H9 (cell line): ENCODE data around the gene FBLN2. TPM values are rescaled to one million over a fixed set of nuclear protein-coding genes. Genes with fewer than 3 reads are reported as not detected.

Experiments used
- DNase-seq: peaks from one replicate; pipeline ENCODE4 v3.0.0-alpha.2; 2017
- H2AFZ ChIP-seq: one replicate; pipeline ENCODE4 v1.6.1; 2013; ENCODE audit warnings: mild to moderate bottlenecking, low read length, control low read depth, moderate library complexity
- H2AK5ac ChIP-seq: 2 replicates; pipeline ENCODE4 v1.6.1; 2013; ENCODE audit warnings: low read length, control low read depth, mixed read lengths; ENCODE audit not compliant: insufficient read length
- H2BK120ac ChIP-seq: one replicate; pipeline ENCODE4 v1.6.1; 2013; ENCODE audit warnings: low read depth, mild to moderate bottlenecking, low read length, control low read depth, inconsistent platforms; ENCODE audit not compliant: poor library complexity, severe bottlenecking
- H2BK12ac ChIP-seq: 2 replicates; pipeline ENCODE4 v1.6.1; 2013; ENCODE audit warnings: low read length, control low read depth, mixed read lengths, low read depth; ENCODE audit not compliant: insufficient read length
- H2BK15ac ChIP-seq: 2 replicates; pipeline ENCODE4 v1.6.1; 2013; ENCODE audit warnings: low read depth, low read length, control low read depth
- H2BK20ac ChIP-seq: one replicate; pipeline ENCODE4 v1.6.1; 2013; ENCODE audit warnings: low read depth, mild to moderate bottlenecking, low read length, control low read depth, inconsistent platforms; ENCODE audit not compliant: poor library complexity, severe bottlenecking
- H2BK5ac ChIP-seq: 2 replicates; pipeline ENCODE4 v1.6.1; 2013; ENCODE audit warnings: low read length, control low read depth, mixed read lengths; ENCODE audit not compliant: insufficient read length
- H3K14ac ChIP-seq: 2 replicates; pipeline ENCODE4 v1.6.1; 2013; ENCODE audit warnings: low read length, control low read depth; ENCODE audit not compliant: insufficient read depth
- H3K18ac ChIP-seq: 2 replicates; pipeline ENCODE4 v1.6.1; 2013; ENCODE audit warnings: low read depth, mild to moderate bottlenecking, mixed read lengths, low read length, control low read depth; ENCODE audit not compliant: insufficient read length
- H3K23ac ChIP-seq: 2 replicates; pipeline ENCODE4 v1.6.1; 2013; ENCODE audit warnings: low read length, control low read depth, mixed read lengths, low read depth; ENCODE audit not compliant: insufficient read length
- H3K23me2 ChIP-seq: 2 replicates; pipeline ENCODE4 v1.6.1; 2013; ENCODE audit warnings: low read depth, mild to moderate bottlenecking, mixed read lengths, low read length, control low read depth; ENCODE audit not compliant: insufficient read length, poor library complexity, severe bottlenecking
- H3K27ac ChIP-seq: 2 replicates; pipeline ENCODE4 v1.5.1; 2013; ENCODE audit warnings: low read length, control low read depth, mixed read lengths, low read depth; ENCODE audit not compliant: insufficient read length
- H3K27me3 ChIP-seq: 2 replicates; pipeline ENCODE4 v1.6.1; 2013; ENCODE audit warnings: low read length, control low read depth, inconsistent platforms; ENCODE audit not compliant: insufficient read depth
- H3K4ac ChIP-seq: 2 replicates; pipeline ENCODE4 v1.6.1; 2013; ENCODE audit warnings: low read depth, mild to moderate bottlenecking, control low read depth, inconsistent platforms, low read length, moderate library complexity
- H3K4me1 ChIP-seq: 2 replicates; pipeline ENCODE4 v1.6.1; 2013; ENCODE audit warnings: low read length, control low read depth, inconsistent platforms; ENCODE audit not compliant: insufficient read depth
- H3K4me2 ChIP-seq: 2 replicates; pipeline ENCODE4 v1.6.1; 2013; ENCODE audit warnings: low read length, control low read depth, mixed read lengths; ENCODE audit not compliant: insufficient read length, insufficient read depth
- H3K56ac ChIP-seq: 2 replicates; pipeline ENCODE4 v1.6.1; 2013; ENCODE audit warnings: low read depth, mild to moderate bottlenecking, mixed read lengths, low read length, control low read depth; ENCODE audit not compliant: insufficient read length
- H3K79me1 ChIP-seq: 2 replicates; pipeline ENCODE4 v1.6.1; 2013; ENCODE audit warnings: low read depth, mild to moderate bottlenecking, moderate library complexity, low read length, control low read depth, inconsistent platforms; ENCODE audit not compliant: insufficient read depth, poor library complexity, severe bottlenecking
- H3K79me2 ChIP-seq: 2 replicates; pipeline ENCODE4 v1.6.1; 2013; ENCODE audit warnings: low read length, control low read depth, inconsistent platforms; ENCODE audit not compliant: insufficient read depth
- H3K9ac ChIP-seq: 2 replicates; pipeline ENCODE4 v1.6.1; 2013; ENCODE audit warnings: low read length, control low read depth, mixed read lengths; ENCODE audit not compliant: insufficient read length; ENCODE audit errors: extremely low read depth
- H3K9me3 ChIP-seq: one replicate; pipeline ENCODE4 v1.6.1; 2013; ENCODE audit warnings: low read depth, low read length, inconsistent platforms; ENCODE audit not compliant: control insufficient read depth
- H3T11ph ChIP-seq: one replicate; pipeline ENCODE4 v1.6.1; 2013; ENCODE audit warnings: mild to moderate bottlenecking, low read length, control low read depth, inconsistent platforms
- H4K20me1 ChIP-seq: one replicate; pipeline ENCODE4 v1.6.1; 2013; ENCODE audit not compliant: control insufficient read depth, insufficient read length, insufficient read depth
- H4K5ac ChIP-seq: 2 replicates; pipeline ENCODE4 v1.6.1; 2013; ENCODE audit warnings: low read depth, mild to moderate bottlenecking, mixed read lengths, low read length, control low read depth; ENCODE audit not compliant: insufficient read length
- H4K8ac ChIP-seq: replicated peaks from 2 replicates; pipeline ENCODE4 v1.6.1; 2013; ENCODE audit warnings: low read length, control low read depth, mixed read lengths, low read depth; ENCODE audit not compliant: insufficient read length
- H4K91ac ChIP-seq: 2 replicates; pipeline ENCODE4 v1.6.1; 2013; ENCODE audit warnings: low read depth, mild to moderate bottlenecking, moderate library complexity, mixed read lengths, low read length, control low read depth; ENCODE audit not compliant: insufficient read length
- H3K27ac Mint-ChIP-seq, 3 experiments: 2 replicates in 2 of 3; 3 replicates in 1 of 3; pipeline ENCODE4 v1.8.0; 2020 to 2021; ENCODE audit warnings: mixed read lengths in 3 of 3, mild to moderate bottlenecking in 1 of 3, moderate library complexity in 1 of 3
- H3K27me3 Mint-ChIP-seq: 2 replicates; pipeline ENCODE4 v1.8.0; 2021; ENCODE audit warnings: low read depth, mild to moderate bottlenecking, moderate library complexity, mixed read lengths
- H3K36me3 Mint-ChIP-seq, 3 experiments: 2 replicates in 2 of 3; 3 replicates in 1 of 3; pipeline ENCODE4 v1.8.0; 2020 to 2021; ENCODE audit warnings: low read depth in 3 of 3, mixed read lengths in 3 of 3; ENCODE audit not compliant: insufficient read depth in 1 of 3
- H3K4me1 Mint-ChIP-seq, 2 experiments: 2 replicates each; pipeline ENCODE4 v1.8.0; 2020; ENCODE audit warnings: mixed read lengths in 2 of 2
- H3K4me3 Mint-ChIP-seq, 2 experiments: 2 replicates in 1 of 2; 3 replicates in 1 of 2; pipeline ENCODE4 v1.8.0; 2020 to 2021; ENCODE audit warnings: mild to moderate bottlenecking in 2 of 2, mixed read lengths in 2 of 2, moderate library complexity in 1 of 2
- H3K9me3 Mint-ChIP-seq, 2 experiments: 2 replicates in 1 of 2; 3 replicates in 1 of 2; pipeline ENCODE4 v1.8.0; 2020; ENCODE audit warnings: mild to moderate bottlenecking in 2 of 2, mixed read lengths in 2 of 2, moderate library complexity in 1 of 2
- CTCF ChIP-seq: fragments of 200-600 bp; sonication (generic); conservative IDR thresholded peaks from 3 replicates; pipeline ENCODE4 v1.8.0; 2021; ENCODE audit warnings: antibody characterized with exemption, mild to moderate bottlenecking
- WGBS: extraction: QIAGEN DNeasy Blood & Tissue Kit; methylation state at CpG from one replicate; pipeline ENCODE4 v1.1.7; 2013; ENCODE audit warnings: missing lambda C conversion rate, low lambda C conversion rate, mixed read lengths; ENCODE audit not compliant: insufficient read length; ENCODE audit errors: extremely low coverage; 5-methylcytosine and 5-hydroxymethylcytosine counted together
- total RNA-seq: library from RNA; stranded (reverse); gene quantifications from 2 replicates; pipeline ENCODE4 v1.2.1, GENCODE V29; 2021

FBLN2 gene
- total RNA-seq, 1 experiment from 2014 or later, result 11.8 TPM

GRCh38 chr3:13684350-13684749 is 135.4 kb downstream of the FBLN2 start:
- no CpG with 5 or more reads among the region's 12 CpGs for WGBS
- Mint-ChIP-seq H3K4me1 (peaks cover 26 to 36% of the 10 kb centered on the region in 2 experiments), H3K27me3 (peaks cover 3% of the 10 kb centered on the region), H3K4me3 (no peak overlapping the region), H3K27ac (no peak overlapping the region), H3K36me3 (no peaks in the 10 kb centered on the region), H3K9me3 (no peaks in the 10 kb centered on the region; a peak in 1 of 5 replicates)
- no peak for TF ChIP-seq CTCF
- Histone ChIP-seq H4K20me1 (no peaks in the 10 kb centered on the region), H2AK5ac (no peak overlapping the region), H3K23ac (no peak overlapping the region), H3K9ac (no peak overlapping the region), H3T11ph (no peak overlapping the region), H3K14ac (no peak overlapping the region), H3K79me1 (no peaks in the 10 kb centered on the region), H4K8ac (no peak overlapping the region), H2BK120ac (no peak overlapping the region), H3K18ac (no peak overlapping the region), H3K4me1 (no peaks in the 10 kb centered on the region), H3K23me2 (no peaks in the 10 kb centered on the region), H4K5ac (no peak overlapping the region), H4K91ac (no peak overlapping the region), H2BK15ac (no peak overlapping the region), H3K27me3 (no peaks in the 10 kb centered on the region), H3K9me3 (no peaks in the 10 kb centered on the region), H3K56ac (no peak overlapping the region), H3K4ac (no peak overlapping the region), H3K27ac (no peak overlapping the region), H2BK20ac (no peak overlapping the region), H2BK12ac (no peak overlapping the region), H3K4me2 (no peak overlapping the region), H2BK5ac (no peak overlapping the region), H2AFZ (no peak overlapping the region), H3K79me2 (no peaks in the 10 kb centered on the region)
- no peak for DNase-seq
